MG63 (cell line): ENCODE measurements around the gene FKBP4. TPM values are rescaled to one million over a fixed set of nuclear protein-coding genes. Genes with fewer than 3 reads are reported as not detected.

ENCODE experiments used
- DNase-seq: peaks from one replicate; pipeline ENCODE4 v3.0.0-alpha.2; 2020
- H3K27me3 ChIP-seq: fragments of 250-450 bp; sonication (Bioruptor Pico); 2 replicates; pipeline ENCODE4 v1.5.1; 2020; ENCODE audit warnings: mild to moderate bottlenecking, moderate library complexity
- H3K36me3 ChIP-seq: fragments of 250-450 bp; sonication (Bioruptor Pico); 2 replicates; pipeline ENCODE4 v1.5.1; 2020; ENCODE audit warnings: mild to moderate bottlenecking, moderate library complexity
- H3K4me3 ChIP-seq: fragments of 250-450 bp; sonication (Bioruptor Pico); 2 replicates; pipeline ENCODE4 v1.5.1; 2020; ENCODE audit warnings: mild to moderate bottlenecking, moderate library complexity
- H3K9me3 ChIP-seq: fragments of 250-450 bp; sonication (Bioruptor Pico); 2 replicates; pipeline ENCODE4 v1.5.1; 2020; ENCODE audit warnings: mild to moderate bottlenecking, moderate library complexity
- total RNA-seq: library from RNA; depleted of rRNA; stranded (reverse); fragments of >200 nt; shearing (Covaris generic); gene quantifications from 2 replicates; pipeline ENCODE4 v1.2.3, GENCODE V29; 2014; ENCODE audit warnings: low replicate concordance; rRNA removed

Gene FKBP4, protein sequence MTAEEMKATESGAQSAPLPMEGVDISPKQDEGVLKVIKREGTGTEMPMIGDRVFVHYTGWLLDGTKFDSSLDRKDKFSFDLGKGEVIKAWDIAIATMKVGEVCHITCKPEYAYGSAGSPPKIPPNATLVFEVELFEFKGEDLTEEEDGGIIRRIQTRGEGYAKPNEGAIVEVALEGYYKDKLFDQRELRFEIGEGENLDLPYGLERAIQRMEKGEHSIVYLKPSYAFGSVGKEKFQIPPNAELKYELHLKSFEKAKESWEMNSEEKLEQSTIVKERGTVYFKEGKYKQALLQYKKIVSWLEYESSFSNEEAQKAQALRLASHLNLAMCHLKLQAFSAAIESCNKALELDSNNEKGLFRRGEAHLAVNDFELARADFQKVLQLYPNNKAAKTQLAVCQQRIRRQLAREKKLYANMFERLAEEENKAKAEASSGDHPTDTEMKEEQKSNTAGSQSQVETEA
- total RNA-seq, result 94.6 and 105 TPM in 2 replicates

DNA sequence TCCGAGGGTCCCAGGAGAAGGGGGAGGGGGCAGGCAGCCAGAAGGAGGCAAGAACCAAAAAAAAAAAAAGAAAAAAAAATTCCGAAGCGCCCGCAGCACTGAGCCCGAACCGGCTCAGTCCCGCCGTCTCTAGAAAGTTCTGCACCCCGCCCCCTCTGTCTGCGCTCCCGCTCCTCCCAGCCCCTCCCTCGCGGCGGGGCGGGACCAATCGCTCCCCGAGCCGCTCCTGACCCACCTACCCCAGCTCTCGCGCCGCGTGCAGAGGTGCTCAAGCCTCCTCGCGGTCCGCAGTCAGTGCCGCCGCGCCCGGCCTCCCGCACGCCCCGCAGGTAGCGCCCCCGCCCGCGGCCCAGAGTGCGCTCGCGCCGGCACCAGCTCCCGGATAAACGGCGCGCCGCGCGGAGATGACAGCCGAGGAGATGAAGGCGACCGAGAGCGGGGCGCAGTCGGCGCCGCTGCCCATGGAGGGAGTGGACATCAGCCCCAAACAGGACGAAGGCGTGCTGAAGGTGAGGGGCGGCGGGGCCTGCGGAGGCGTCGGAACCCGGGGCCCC, at the start of gene FKBP4:
Gene FKBP4 (plus strand): TSS at position 235 of the 554 bp plus-strand sequence. CDS start 170 bp downstream, at position 405.
- Histone ChIP-seq H3K27me3 (no peaks in the 10 kb centered on the region), H3K4me3 (peak within 1 kb of the TSS; percentile 66), H3K36me3 (peaks cover 40% of the 10 kb centered on the region), H3K9me3 (no peaks in the 10 kb centered on the region)
- peak; percentile 88 for DNase-seq

DNA sequence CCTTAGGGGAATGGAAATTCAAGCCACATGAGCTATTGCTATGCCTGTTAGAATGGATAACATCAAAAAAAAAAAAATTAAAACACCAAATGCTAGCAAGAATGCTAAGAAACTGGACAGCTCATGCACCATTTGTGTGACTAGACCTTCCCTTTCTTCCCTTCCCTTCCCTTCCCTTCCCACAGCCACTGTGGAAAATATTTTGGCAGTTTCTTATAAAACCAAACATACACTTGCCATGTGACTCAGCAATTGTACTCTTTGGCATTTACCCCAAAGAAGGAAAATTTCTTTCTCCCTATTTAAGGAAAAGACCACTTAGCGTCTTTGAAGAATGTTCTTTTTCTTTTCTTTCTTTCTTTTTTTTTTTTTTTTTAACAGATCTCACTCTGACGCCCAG, 49.1 kb upstream of the FKBP4 start:
- DNase-seq, result no peak
- Histone ChIP-seq H3K27me3 (peaks cover 11% of the 10 kb centered on the region), H3K36me3 (no peaks in the 10 kb centered on the region), H3K4me3 (no peak overlapping the region), H3K9me3 (no peaks in the 10 kb centered on the region)

DNA sequence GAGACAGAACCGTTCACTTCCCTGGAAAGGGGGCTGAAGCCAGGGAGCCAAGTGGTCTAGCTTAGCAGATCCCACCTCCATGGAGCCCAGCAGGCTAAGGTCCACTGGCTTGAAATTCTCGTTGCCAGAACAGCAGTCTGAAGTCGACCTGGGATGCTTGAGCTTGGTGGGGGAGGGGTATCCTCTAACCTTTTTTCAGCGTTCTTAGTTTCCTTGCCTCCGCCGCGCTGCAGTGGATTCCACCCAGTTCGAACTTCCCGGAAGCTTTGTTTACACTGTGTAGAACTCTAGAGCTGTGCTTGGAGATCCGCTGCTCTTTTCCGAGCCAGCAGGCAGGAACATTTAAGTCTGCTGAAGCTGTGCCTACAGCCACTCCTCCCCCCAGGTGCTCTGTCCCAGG, 45.2 kb upstream of the FKBP4 start:
- Histone ChIP-seq H3K27me3 (peaks cover 26% of the 10 kb centered on the region), H3K36me3 (no peaks in the 10 kb centered on the region), H3K9me3 (peaks cover 4% of the 10 kb centered on the region), H3K4me3 (no peak overlapping the region)
- no peak for DNase-seq

DNA sequence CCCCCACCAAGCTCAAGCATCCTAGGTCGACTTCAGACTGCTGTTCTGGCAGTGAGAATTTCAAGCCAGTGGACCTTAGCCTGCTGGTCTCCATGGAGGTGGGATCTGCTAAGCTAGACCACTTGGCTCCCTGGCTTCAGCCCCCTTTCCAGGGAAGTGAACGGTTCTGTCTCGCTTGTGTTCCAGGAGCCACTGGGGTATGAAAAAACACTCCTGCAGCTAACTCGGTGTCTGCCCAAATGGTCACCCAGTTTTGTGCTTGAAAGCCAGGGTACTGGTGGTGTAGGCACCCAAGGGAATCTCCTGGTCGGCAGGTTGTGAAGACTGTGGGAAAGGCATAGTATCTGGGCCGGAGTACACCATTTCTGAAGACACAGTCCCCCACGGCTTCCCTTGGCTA, 44.6 kb upstream of the FKBP4 start:
- DNase-seq, result no peak
- Histone ChIP-seq H3K27me3 (peaks cover 25% of the 10 kb centered on the region), H3K36me3 (no peaks in the 10 kb centered on the region), H3K4me3 (no peak overlapping the region), H3K9me3 (peaks cover 4% of the 10 kb centered on the region)

DNA sequence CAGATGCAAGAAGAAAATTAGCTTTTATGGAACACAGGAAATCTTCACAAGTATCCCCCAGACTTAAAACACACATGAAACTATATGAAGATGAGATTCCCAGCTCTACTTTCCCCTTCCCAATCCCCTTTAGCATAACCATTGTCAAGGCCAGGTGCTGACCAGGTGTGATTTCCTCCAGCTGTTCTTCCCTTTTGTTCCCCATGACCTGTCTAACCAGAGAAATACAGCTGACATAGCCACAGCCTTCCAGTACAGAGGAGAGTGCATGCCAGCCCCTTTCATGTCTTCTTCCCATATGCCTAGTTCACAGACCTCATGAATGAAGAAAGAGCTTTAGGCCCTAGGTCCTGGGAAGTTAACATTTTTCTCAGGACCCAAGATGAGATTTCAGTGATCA, 43.5 kb upstream of the FKBP4 start:
- H3K27me3 ChIP-seq, result peaks cover 25% of the 10 kb centered on the region
- peaks cover 4% of the 10 kb centered on the region for H3K9me3 ChIP-seq
- no peaks in the 10 kb centered on the region for H3K36me3 ChIP-seq
- H3K4me3 ChIP-seq, result no peak overlapping the region
- DNase-seq, result no peak

DNA sequence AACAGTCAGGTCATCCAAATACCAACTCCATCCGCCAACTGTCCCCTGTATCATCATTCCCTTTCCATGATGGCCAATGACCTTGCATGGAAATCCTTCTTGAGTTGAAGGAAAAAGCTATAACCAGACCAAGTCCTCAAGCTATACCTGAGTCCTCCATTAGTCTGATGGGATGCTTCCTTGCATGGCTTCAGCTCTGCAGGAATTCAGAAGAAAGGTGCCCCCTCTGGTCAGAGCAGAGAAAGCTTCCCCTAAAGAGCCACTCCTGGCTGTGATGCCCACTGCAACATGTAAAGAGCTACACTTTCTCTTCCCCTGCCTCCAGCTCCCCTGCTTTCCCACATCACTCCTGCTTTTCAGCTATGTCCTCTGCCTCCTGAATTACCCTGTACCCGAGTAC, 43.1 kb upstream of the FKBP4 start:
- H3K4me3 ChIP-seq, result no peak overlapping the region
- peaks cover 4% of the 10 kb centered on the region for H3K9me3 ChIP-seq
- H3K27me3 ChIP-seq, result peaks cover 25% of the 10 kb centered on the region
- no peaks in the 10 kb centered on the region for H3K36me3 ChIP-seq
- DNase-seq, result no peak

DNA sequence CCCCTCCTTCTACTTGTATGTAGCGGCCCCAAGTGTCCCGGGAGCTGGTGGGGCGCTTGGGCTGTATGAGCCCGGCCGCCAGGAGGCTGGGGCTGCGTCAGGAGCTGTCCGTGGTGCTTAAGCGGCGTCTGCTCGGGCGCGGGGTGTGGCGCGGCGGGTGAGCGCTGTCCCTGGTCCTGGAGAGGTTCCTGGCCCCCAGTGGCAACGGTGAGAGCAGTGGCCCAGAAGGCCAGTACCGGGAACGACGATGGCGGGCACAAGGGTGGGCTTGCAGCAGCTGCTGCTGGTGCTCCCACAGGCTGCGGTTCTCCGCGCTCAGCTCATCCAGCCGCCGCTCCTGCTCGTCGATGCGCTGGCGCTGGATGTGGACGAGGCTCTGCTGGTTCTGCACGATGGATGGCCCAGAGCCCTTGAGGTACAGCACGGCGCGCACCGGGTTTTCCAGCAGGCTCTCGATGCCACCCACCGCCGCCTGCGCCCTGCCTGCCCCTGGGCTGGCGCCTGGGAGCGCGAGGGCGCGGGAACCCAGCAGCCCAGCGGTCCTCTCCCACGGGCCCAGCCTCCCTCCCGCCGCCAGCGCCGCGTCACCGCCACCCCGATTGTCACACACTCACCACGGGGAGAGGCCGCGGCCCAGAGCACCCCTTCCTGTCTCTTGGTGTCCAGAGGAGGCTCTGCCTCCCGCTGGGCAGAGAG, 41.9 kb upstream of the FKBP4 start:
- H3K36me3 ChIP-seq, result no peaks in the 10 kb centered on the region
- peaks cover 4% of the 10 kb centered on the region for H3K9me3 ChIP-seq
- H3K4me3 ChIP-seq, result no peak overlapping the region
- H3K27me3 ChIP-seq, result peaks cover 26% of the 10 kb centered on the region
- peak; percentile 56 for DNase-seq

DNA sequence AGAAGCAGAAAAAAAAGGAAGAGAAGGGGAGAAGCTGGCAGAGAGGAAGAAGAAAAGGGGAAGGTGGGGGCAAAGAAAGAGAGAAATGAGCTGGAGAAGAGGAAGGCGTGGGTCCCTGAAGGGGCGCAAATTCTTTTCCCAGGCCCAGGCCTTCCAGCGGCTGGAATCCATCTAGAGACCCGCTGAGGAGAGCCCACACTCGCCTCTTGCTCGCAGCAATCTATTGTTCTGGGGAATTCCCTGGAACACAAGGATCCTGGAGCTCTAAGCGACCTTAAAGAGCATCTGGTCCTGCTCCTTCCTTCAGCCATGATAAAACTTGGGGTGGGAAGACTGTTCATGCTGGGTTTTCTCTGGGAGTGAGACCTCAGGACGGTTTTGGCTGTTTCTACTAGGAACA, 41.2 kb upstream of the FKBP4 start:
- H3K9me3 ChIP-seq, result peaks cover 4% of the 10 kb centered on the region
- H3K36me3 ChIP-seq, result no peaks in the 10 kb centered on the region
- H3K27me3 ChIP-seq, result peaks cover 33% of the 10 kb centered on the region
- no peak for DNase-seq
- H3K4me3 ChIP-seq, result no peak overlapping the region

DNA sequence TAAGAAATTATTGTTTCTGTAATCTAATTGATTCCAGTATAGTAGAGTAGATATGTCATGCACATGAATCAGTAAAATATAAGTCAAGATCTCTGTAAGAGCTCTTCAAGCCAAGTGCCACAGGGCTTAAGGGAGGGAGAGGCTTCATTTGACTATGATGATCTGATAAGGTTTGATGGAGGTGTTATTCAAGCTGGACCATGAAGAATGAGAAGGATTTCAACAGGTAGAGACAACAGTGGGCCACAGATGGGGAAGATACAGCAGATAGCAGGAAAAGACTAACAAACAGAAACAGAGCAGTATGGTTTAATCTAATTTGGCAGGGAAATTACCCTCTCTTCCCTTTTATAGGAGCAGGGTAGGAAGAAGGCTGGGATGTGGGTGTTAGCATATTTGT, 40.6 kb upstream of the FKBP4 start:
- no peak for DNase-seq
- Histone ChIP-seq H3K9me3 (peaks cover 4% of the 10 kb centered on the region), H3K4me3 (no peak overlapping the region), H3K36me3 (no peaks in the 10 kb centered on the region), H3K27me3 (peaks cover 34% of the 10 kb centered on the region)

DNA sequence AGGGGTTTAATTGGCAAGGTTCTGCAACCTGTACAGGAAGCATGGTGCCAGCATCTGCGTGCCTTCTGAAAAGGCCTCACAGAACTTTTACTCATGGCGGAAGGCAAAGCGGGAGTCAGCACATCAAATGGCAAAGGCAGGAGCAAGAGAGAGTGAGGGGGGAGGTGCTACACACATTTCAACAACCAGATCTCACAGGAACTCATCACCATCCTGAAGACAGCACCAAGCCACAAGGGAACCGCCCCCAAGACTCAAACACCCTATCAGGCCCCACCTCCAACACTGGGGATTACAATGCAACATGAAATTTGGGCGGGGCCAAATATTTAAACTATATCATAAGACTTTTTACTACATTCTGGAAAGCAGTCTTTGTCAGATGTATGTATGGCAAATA, 38.0 kb upstream of the FKBP4 start:
- peaks cover 4% of the 10 kb centered on the region for H3K9me3 ChIP-seq
- H3K4me3 ChIP-seq, result no peak overlapping the region
- peaks cover 28% of the 10 kb centered on the region for H3K27me3 ChIP-seq
- H3K36me3 ChIP-seq, result no peaks in the 10 kb centered on the region
- DNase-seq, result no peak

DNA sequence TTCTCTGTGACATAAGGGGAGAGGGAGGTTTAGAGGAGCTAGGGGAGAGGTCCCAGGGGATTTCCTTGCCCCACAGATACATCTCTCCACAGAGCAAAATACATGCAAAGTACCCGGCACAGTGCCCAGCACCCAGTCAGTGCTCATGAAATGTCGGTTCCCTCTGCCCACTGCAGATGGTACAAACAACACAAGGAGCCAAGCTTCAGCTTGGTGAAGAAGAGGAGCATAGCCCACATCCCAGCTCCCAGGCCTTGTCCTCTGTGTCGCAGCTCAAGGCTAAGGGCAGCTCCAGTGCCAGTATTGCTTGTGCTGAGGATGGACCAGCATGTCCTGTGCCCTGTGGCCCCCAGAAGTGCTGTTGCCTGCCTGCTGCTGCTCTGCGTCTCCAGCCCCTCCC, 35.0 kb upstream of the FKBP4 start:
- no peaks in the 10 kb centered on the region; the same call in 1 of the 2 replicates for H3K9me3 ChIP-seq
- H3K36me3 ChIP-seq, result no peaks in the 10 kb centered on the region
- DNase-seq, result no peak

DNA sequence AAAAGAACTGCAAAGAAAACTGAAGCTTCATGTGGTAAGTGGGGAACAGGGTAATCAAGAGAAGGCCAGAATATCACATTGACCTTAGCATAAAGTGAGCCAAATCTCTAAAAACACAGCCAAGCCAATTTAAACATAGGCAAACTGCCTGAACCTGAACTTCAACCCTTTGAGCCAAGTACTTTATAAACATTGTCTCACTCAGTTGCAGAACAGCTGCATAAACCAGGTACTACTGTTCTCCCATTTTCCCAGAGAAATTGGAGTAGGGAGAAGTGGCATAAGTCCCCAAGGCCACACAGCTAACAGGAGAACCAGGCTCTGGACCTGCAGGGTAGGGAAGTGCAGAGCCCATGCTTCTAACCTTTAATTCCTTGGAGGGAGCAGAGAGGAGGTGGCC, 30.4 kb upstream of the FKBP4 start:
- Histone ChIP-seq H3K4me3 (no peak overlapping the region), H3K36me3 (no peaks in the 10 kb centered on the region), H3K27me3 (peaks cover 6% of the 10 kb centered on the region; the same call in 1 of the 2 replicates), H3K9me3 (no peaks in the 10 kb centered on the region)
- DNase-seq, result no peak

More for the DNA sequence above, 35.0 kb upstream of the FKBP4 start:
- no peak overlapping the region for H3K4me3 ChIP-seq
- H3K27me3 ChIP-seq, result peaks cover 19% of the 10 kb centered on the region

DNA sequence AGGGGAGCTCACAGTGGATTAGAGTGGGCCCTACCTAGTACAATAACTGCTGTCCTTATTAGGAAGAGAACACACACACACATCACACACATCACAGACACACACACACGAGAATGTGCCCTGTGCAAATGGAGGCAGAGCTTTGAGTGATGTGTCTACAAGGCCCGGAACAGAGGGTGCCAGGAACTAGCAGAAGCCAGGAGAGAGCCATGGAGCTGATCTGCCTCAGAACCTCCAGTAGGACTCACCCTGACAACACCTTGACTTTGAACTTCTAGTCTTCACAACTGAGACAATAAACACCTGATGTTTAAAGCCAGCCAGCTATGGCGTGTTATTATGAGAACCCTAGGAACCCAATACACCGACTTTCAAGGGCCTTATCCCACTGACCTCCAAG, 29.7 kb upstream of the FKBP4 start:
- DNase-seq, result no peak
- H3K4me3 ChIP-seq, result no peak overlapping the region
- H3K27me3 ChIP-seq, result peaks cover 6% of the 10 kb centered on the region; the same call in 1 of the 2 replicates
- no peaks in the 10 kb centered on the region for H3K36me3 ChIP-seq
- H3K9me3 ChIP-seq, result no peaks in the 10 kb centered on the region

DNA sequence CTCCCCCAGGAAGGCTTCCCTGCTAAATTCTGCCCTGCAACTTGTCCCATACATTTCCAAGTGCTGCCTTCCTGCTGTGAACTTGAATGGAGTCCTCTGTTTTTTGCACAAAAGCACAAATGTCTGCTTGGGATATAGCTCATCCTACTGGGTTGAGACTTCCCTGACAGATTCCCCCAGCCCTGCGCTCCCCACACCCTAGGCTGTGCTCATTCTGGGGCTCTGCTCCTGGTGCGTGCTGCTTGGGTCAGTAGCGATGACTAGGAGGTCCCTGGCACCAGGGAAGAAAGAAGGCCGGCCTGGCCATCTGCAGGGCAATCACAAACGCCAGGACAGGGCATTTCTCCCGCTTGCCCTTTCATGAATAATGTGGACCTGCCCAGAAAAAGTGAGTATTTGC, 29.2 kb upstream of the FKBP4 start:
- no peak for DNase-seq
- no peaks in the 10 kb centered on the region for H3K9me3 ChIP-seq
- H3K4me3 ChIP-seq, result no peak overlapping the region
- H3K36me3 ChIP-seq, result no peaks in the 10 kb centered on the region
- peaks cover 6% of the 10 kb centered on the region; the same call in 1 of the 2 replicates for H3K27me3 ChIP-seq

DNA sequence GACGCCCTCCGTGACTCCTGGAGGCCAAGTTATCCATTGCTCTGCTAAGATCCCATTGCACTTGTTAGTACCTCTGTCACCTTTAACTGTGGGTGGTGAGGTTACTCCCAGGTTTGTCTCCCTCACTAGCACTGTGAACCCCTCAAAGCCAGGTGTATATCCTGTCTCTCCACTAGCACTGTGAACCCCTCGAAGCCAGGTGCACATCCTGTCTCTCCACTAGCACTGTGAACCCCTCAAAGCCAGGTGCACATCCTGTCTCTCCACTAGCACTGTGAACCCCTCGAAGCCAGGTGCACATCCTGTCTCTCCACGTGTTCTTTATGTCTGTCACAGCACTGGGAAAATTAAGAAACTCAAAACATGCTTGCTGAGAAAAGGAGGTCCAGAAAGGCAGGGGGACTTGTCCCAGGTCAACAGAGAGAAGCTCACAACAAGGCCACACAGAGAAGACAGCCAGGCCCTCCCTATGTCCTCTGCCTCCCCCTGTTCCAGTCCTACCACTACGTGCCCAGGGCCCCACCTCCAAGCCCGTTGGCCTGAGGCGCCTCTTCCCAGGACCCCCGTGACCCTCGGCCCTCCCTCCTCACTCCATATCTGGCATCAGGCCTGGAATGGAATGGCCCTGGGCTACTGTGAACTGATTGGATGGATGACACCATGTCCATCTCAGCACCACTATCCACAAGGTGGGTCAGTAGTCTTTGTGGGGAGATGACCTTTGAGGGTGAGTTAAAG, 26.4 kb upstream of the FKBP4 start:
- no peaks in the 10 kb centered on the region for H3K36me3 ChIP-seq
- peaks cover 6% of the 10 kb centered on the region; the same call in 1 of the 2 replicates for H3K27me3 ChIP-seq
- H3K4me3 ChIP-seq, result no peak overlapping the region
- no peak for DNase-seq
- no peaks in the 10 kb centered on the region for H3K9me3 ChIP-seq

DNA sequence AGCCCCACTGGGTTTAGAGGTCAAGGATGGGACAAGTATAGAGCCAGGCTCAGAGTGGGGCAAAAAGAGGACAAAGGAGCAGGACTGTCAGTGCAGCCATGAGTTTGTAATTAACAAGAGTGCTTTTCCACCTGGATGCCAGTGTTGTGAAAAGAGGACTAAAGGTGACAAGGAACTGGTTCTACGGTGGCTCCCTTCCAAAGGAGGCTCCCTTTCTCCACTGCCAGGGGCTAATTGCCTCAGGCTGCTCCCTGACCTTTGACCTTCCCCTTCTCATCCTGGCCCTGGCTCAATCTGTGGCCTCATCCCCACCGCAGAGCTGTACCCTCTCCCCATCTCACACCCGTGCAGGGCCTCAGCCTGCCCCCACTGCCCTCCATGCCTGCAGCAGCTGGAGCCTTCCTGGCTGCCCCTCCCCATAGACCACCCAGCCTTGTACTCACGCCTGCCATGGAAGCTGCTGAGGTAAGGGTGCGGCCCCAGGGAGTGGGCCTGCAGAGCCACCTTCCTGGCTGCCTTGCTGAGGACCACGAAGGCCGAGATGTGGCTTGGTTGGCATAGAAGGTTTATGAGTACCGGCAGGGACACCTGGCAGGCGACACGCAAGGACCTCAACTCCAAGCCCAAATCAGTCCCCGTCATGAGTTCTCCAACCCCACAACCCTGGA, 24.8 kb upstream of the FKBP4 start:
- peaks cover 2% of the 10 kb centered on the region; the same call in 1 of the 2 replicates for H3K27me3 ChIP-seq
- no peak for DNase-seq
- H3K4me3 ChIP-seq, result no peak overlapping the region
- H3K36me3 ChIP-seq, result no peaks in the 10 kb centered on the region
- no peaks in the 10 kb centered on the region for H3K9me3 ChIP-seq
